GM12878 (cell line): ENCODE measurements around the gene KANTR. TPM values are rescaled to one million over a fixed set of nuclear protein-coding genes. Genes with fewer than 3 reads are reported as not detected.

Experiments
- ATAC-seq: fragments of 200-7000 bp; cut with Tn5 transposase; 3 replicates; pipeline ENCODE4 v1.9.1; 2020; ENCODE audit warnings: mild to moderate bottlenecking, moderate library complexity
- BruUV-seq: library from RNA; stranded (reverse); fragments of 400-500 nt; replicated peaks from 2 replicates; lab custom pipeline; 2021; lab: Mats Ljungman, UMichigan
- CTCF ChIA-PET: fragments of 300-600 bp; sonication (Branson Sonifier 250); formaldehyde crosslinking; extraction: SDS; loops from one replicate; lab custom pipeline; 2021; ENCODE audit warnings: inconsistent platforms; lab: Yijun Ruan, JAX
- POLR2A ChIA-PET: fragments of 350-600 bp; formaldehyde crosslinking; extraction: SDS; loops from one replicate; lab custom pipeline; 2021; ENCODE audit warnings: inconsistent platforms; lab: Charles Lee
- RAD21 ChIA-PET: fragments of 300-600 bp; sonication (Branson Sonifier 250); formaldehyde crosslinking; loops from one replicate; lab custom pipeline; 2023; ENCODE audit warnings: antibody characterized with exemption; ENCODE audit not compliant: unreplicated experiment; lab: Charles Lee
- SMC1A ChIA-PET: fragments of 300-600 bp; sonication (Branson Sonifier 250); formaldehyde crosslinking; loops from one replicate; lab custom pipeline; 2023; ENCODE audit not compliant: unreplicated experiment, uncharacterized antibody; lab: Charles Lee
- DNase-seq: peaks from one replicate; pipeline ENCODE4 v3.0.0-alpha.2; 2011; ENCODE audit warnings: low read depth, low spot score
- FAIRE-seq: peaks from 3 replicates; lab custom pipeline; 2011; peaks lifted over from hg19 to GRCh38; lab: Jason Lieb, UNC
- H2AFZ ChIP-seq: 2 replicates; pipeline ENCODE4 v1.6.0; 2011; ENCODE audit warnings: low read depth, low read length, control low read depth; ENCODE audit not compliant: control insufficient read depth
- H3K27ac ChIP-seq: 2 replicates; pipeline ENCODE4 v1.5.1; 2011; ENCODE audit warnings: control low read depth; ENCODE audit not compliant: control insufficient read depth, insufficient read depth
- H3K27me3 ChIP-seq, 2 experiments: replicated peaks in 1 of 2; 2 replicates each; pipeline versions ENCODE4 v1.6.0 to v1.6.1; 2011; ENCODE audit warnings: low read length in 1 of 2; ENCODE audit not compliant: control insufficient read depth in 2 of 2, insufficient read depth in 2 of 2
- H3K36me3 ChIP-seq, 2 experiments: 2 replicates each; pipeline ENCODE4 v1.5.1; 2011; ENCODE audit warnings: low read length in 1 of 2; ENCODE audit not compliant: control insufficient read depth in 2 of 2, insufficient read depth in 2 of 2
- H3K4me1 ChIP-seq: 2 replicates; pipeline ENCODE4 v1.6.1; 2011; ENCODE audit warnings: mild to moderate bottlenecking, low read length, moderate library complexity, mixed read lengths; ENCODE audit not compliant: control insufficient read depth, insufficient read depth
- H3K4me2 ChIP-seq: 2 replicates; pipeline ENCODE4 v1.6.0; 2011; ENCODE audit warnings: control low read depth; ENCODE audit not compliant: control insufficient read depth, insufficient read depth
- H3K4me3 ChIP-seq: fragments of 200-600 bp; sonication (generic); 2 replicates; pipeline ENCODE4 v1.5.1; 2016
- H3K79me2 ChIP-seq: 2 replicates; pipeline ENCODE4 v1.6.0; 2011; ENCODE audit warnings: low read length; ENCODE audit not compliant: control insufficient read depth, insufficient read depth
- H3K9ac ChIP-seq: 2 replicates; pipeline ENCODE4 v1.8.0; 2011; ENCODE audit warnings: low read length, control low read depth, mixed read lengths; ENCODE audit not compliant: control insufficient read depth, insufficient read depth
- H3K9me3 ChIP-seq: replicated peaks from 3 replicates; pipeline ENCODE4 v1.5.1; 2011; ENCODE audit warnings: mild to moderate bottlenecking, low read length; ENCODE audit not compliant: control insufficient read depth, insufficient read depth
- H4K20me1 ChIP-seq: 2 replicates; pipeline ENCODE4 v1.6.0; 2011; ENCODE audit not compliant: control insufficient read depth, insufficient read depth
- CBFB ChIP-seq: IDR thresholded peaks from 2 replicates; pipeline ENCODE4 v1.6.1; 2016; ENCODE audit warnings: antibody characterized with exemption, low read depth
- CEBPB ChIP-seq, 2 experiments: fragments of 150-350 bp in 1 of 2; IDR thresholded peaks; 2 replicates each; pipeline ENCODE4 v1.6.1; 2012 to 2014; ENCODE audit warnings: low read depth in 2 of 2, low read length in 2 of 2, borderline replicate concordance in 1 of 2, inconsistent platforms in 1 of 2
- FOXM1 ChIP-seq: IDR thresholded peaks from 2 replicates; pipeline ENCODE4 v1.6.1; 2012; ENCODE audit warnings: low read depth, mild to moderate bottlenecking, inconsistent platforms, low read length, moderate library complexity
- IRF4 ChIP-seq: IDR thresholded peaks from 2 replicates; pipeline ENCODE4 v1.6.1; 2011; ENCODE audit warnings: low read depth, low read length
- RB1 ChIP-seq: fragments of 450-650 bp; formaldehyde crosslinking; IDR thresholded peaks from 2 replicates; pipeline ENCODE4 v1.6.1; 2017; ENCODE audit warnings: mild to moderate bottlenecking, borderline replicate concordance
- SMC3 ChIP-seq: IDR thresholded peaks from 2 replicates; pipeline ENCODE4 v1.6.1; 2011; ENCODE audit warnings: low read length, improper control_type of control experiment, borderline replicate concordance
- TCF12 ChIP-seq: IDR thresholded peaks from 2 replicates; pipeline ENCODE4 v1.6.1; 2011; ENCODE audit warnings: low read depth, mild to moderate bottlenecking, low read length
- ZNF274 ChIP-seq: IDR thresholded peaks from one replicate; pipeline ENCODE4 v1.8.0; 2011; ENCODE audit not compliant: insufficient read length, insufficient read depth
- ZNF384 ChIP-seq: IDR thresholded peaks from 2 replicates; pipeline ENCODE4 v1.6.1; 2012; ENCODE audit warnings: low read depth, mild to moderate bottlenecking, low read length, improper control_type of control experiment, borderline replicate concordance
- WGBS: methylation state at CpG from one replicate; pipeline ENCODE4 v1.1.6; 2016; ENCODE audit warnings: low lambda C conversion rate; ENCODE audit not compliant: insufficient replicate concordance, insufficient coverage; ENCODE audit errors: missing lambda C conversion rate; 5-methylcytosine and 5-hydroxymethylcytosine counted together
- in situ Hi-C: fragments of 300-500 bp; cut with MboI; formaldehyde crosslinking; loops from 9 replicates; pipeline ENCODE4 v1.14.3; 2018; ENCODE audit warnings: mixed read lengths
- intact Hi-C: fragments of 100-400 bp; cut with micrococcal nuclease; formaldehyde crosslinking; loops from one replicate; pipeline ENCODE4 v1.14.2; 2022; ENCODE audit not compliant: unreplicated experiment
- polyA plus RNA-seq, 11 experiments: library from polyadenylated mRNA; depleted of rRNA in 4 of 11; unstranded in 6 of 11; stranded (reverse) in 5 of 11; fragments of >200 nt; fragmentation: Nextera tagmentation in 4 of 11; fragmentation: Illumina TruSeq in 1 of 11; extraction: Ambion mirVana in 4 of 11; extraction: Trizol in 1 of 11; gene quantifications; 1 replicate in 1 of 11; 2 replicates in 10 of 11; pipeline versions ENCODE4 v1.2.1 to v1.2.3, GENCODE V29; 2011 to 2016; ENCODE audit warnings: inconsistent platforms in 2 of 11, missing spikeins in 2 of 11, low read depth in 1 of 11
- total RNA-seq, 4 experiments: library from RNA; depleted of rRNA in 3 of 4; stranded (reverse); fragments of >200 nt in 3 of 4; fragmentation: Illumina TruSeq in 1 of 4; extraction: Trizol in 1 of 4; gene quantifications; 2 replicates each; pipeline versions ENCODE4 v1.2.1 to v1.2.3, GENCODE V29; 2013 to 2021
- TF ChIP-seq, protein P1 (sequence below): fragments of 450-650 bp; IDR thresholded peaks from 2 replicates; pipeline ENCODE4 v1.6.1; 2016; ENCODE audit warnings: mild to moderate bottlenecking

KANTR gene
- total and polyA plus RNA-seq, 10 of the 15 experiments (the other 5 are each of a cell fraction or from before 2014, with no cell fraction given) = 1.00 to 14.8 (median 5.5) TPM

DNA sequence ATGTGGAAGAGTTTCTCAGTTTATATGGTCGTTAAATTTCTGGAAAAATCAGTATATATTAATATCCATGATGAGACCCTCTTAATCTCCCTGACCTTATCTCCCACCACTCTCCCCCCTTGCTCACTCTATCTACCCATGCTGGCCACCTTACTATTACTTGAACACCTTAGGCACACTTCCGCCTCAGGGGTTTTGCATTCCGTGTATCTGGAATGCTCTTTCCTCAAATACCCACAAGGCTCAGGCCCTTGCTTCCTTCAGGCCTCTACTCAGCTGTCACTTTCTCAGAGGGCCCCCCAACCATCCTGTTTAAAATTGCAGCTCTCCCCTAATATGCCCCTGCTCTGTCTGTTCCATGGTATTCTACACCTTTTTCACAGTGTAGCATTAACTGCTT lies 1.9 kb downstream of the KANTR start (continued):
- TF ChIP-seq, protein P1, sequence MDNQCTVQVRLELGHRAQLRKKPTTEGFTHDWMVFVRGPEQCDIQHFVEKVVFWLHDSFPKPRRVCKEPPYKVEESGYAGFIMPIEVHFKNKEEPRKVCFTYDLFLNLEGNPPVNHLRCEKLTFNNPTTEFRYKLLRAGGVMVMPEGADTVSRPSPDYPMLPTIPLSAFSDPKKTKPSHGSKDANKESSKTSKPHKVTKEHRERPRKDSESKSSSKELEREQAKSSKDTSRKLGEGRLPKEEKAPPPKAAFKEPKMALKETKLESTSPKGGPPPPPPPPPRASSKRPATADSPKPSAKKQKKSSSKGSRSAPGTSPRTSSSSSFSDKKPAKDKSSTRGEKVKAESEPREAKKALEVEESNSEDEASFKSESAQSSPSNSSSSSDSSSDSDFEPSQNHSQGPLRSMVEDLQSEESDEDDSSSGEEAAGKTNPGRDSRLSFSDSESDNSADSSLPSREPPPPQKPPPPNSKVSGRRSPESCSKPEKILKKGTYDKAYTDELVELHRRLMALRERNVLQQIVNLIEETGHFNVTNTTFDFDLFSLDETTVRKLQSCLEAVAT = no peak
- no peak for TF ChIP-seq CBFB
- no peak for TF ChIP-seq SMC3
- no peak for TF ChIP-seq ZNF274
- no peak for TF ChIP-seq RB1
- no peak for TF ChIP-seq TCF12

GRCh38 chrX:53114864-53115549 lies 21.1 kb downstream of the KANTR start:
- CTCF ChIA-PET = no interaction called here
- H3K9ac ChIP-seq = no peak overlapping the region
- H3K27ac ChIP-seq = peak overlapping the region; percentile 39; the same call in 1 of the 2 replicates
- 64% methylated on average over 6 of the region's 6 CpGs for WGBS
- in situ Hi-C loops = no loop called here
- POLR2A ChIA-PET = no interaction called here
- BruUV-seq = no TSS peak
- no peaks in the 10 kb centered on the region for H3K4me1 ChIP-seq
- RAD21 ChIA-PET = no interaction called here
- TF ChIP-seq ZNF384 = no peak
- no peak for TF ChIP-seq FOXM1
- TF ChIP-seq IRF4 = no peak
- no peak for TF ChIP-seq CEBPB (IDR thresholded peaks at IDR 0.05; ENCODE audit: borderline replicate concordance in 1 of 2, low read depth in 2 of 2, low read length in 2 of 2)
- intact Hi-C loops = no loop called here
- no peaks in the 10 kb centered on the region; a peak in 1 of 4 replicates for H3K36me3 ChIP-seq
- H3K4me3 ChIP-seq = no peak overlapping the region
- no peaks in the 10 kb centered on the region for H3K27me3 ChIP-seq
- DNase-seq (no peak), ATAC-seq (no peak), FAIRE-seq (no peak)
- SMC1A ChIA-PET = no interaction called here
- H3K79me2 ChIP-seq = no peaks in the 10 kb centered on the region
- no peak overlapping the region for H2AFZ ChIP-seq
- no peak overlapping the region for H3K4me2 ChIP-seq
- no peaks in the 10 kb centered on the region for H4K20me1 ChIP-seq
- no peaks in the 10 kb centered on the region for H3K9me3 ChIP-seq
